ENCODE data around the gene TECRL. TPM values are rescaled to one million over a fixed set of nuclear protein-coding genes. Genes with fewer than 3 reads are reported as not detected.

TECRL gene
- total and polyA plus RNA-seq, 2 of the 4 experiments (the other 2 are of a cell fraction) = not detected

- no peaks in the 10 kb centered on the region for H3K79me1 ChIP-seq (ENCODE audit: low read depth in 1 of 2, low read length in 2 of 2)
- H2BK5ac ChIP-seq (ENCODE audit: low read depth, low read length, poor library complexity, severe bottlenecking) = no peak overlapping the region
- no peak overlapping the region for H3K14ac ChIP-seq (replicated peaks; ENCODE audit: low read depth, low read length)
- H4K5ac ChIP-seq (ENCODE audit: low read depth, low read length) = no peak overlapping the region
- no TSS peak for BruUV-seq (replicated peaks)
- no peaks in the 10 kb centered on the region for H3K36me3 ChIP-seq (ENCODE audit: control insufficient read depth, insufficient read depth, low read length)
- in situ Hi-C loops (cut with MboI; ENCODE audit: low sequenced_read_pairs) (no loop called here), intact Hi-C loops (cut with micrococcal nuclease) (no loop called here), dilution Hi-C loops (cut with HindIII; ENCODE audit: low sequenced_read_pairs, unreplicated experiment) (no loop called here)
- DNase-seq (no peak), ATAC-seq (ENCODE audit: low read depth) (no peak)
- no peak overlapping the region for H2AFZ ChIP-seq (replicated peaks; ENCODE audit: low read length, poor library complexity)
- H3K9ac ChIP-seq (ENCODE audit: low read depth, low read length) = no peak overlapping the region
- H3K27ac ChIP-seq (ENCODE audit: insufficient read depth, low read length) = no peak overlapping the region
- ChIA-PET POLR2A (ENCODE audit: unreplicated experiment) (no interaction called here), CTCF (no interaction called here)
- H3K4me1 ChIP-seq (ENCODE audit: control insufficient read depth, insufficient read depth, low read length) = no peaks in the 10 kb centered on the region
- H2AK5ac ChIP-seq (ENCODE audit: low read depth, low read length) = no peak overlapping the region
- no peak overlapping the region for H3K4me2 ChIP-seq (ENCODE audit: low read depth, low read length)
- H4K91ac ChIP-seq (ENCODE audit: insufficient read depth, low read depth, low read length) = no peak overlapping the region
- H4K20me1 ChIP-seq (ENCODE audit: insufficient read depth, low read length) = no peaks in the 10 kb centered on the region
- H2AK9ac ChIP-seq (replicated peaks; ENCODE audit: low read depth, low read length, poor library complexity) = no peak overlapping the region
- no peak overlapping the region for H3K4me3 ChIP-seq (ENCODE audit: insufficient read depth, low read depth, low read length)
- no peak overlapping the region for H3K23ac ChIP-seq (ENCODE audit: low read depth, low read length)
- H3K27me3 ChIP-seq (ENCODE audit: control insufficient read depth, insufficient read depth, low read length) = no peaks in the 10 kb centered on the region
- no peak for TF ChIP-seq USF2 (IDR thresholded peaks at IDR 0.05; ENCODE audit: low read depth, low read length)
- no peak for TF ChIP-seq BHLHE40 (IDR thresholded peaks at IDR 0.05; ENCODE audit: low read depth, low read length)
- TF ChIP-seq CTCF (conservative IDR thresholded peaks at IDR 0.05; ENCODE audit: low read depth, low read length) = no peak
- TF ChIP-seq FOS (IDR thresholded peaks at IDR 0.05; ENCODE audit: low read depth, low read length) = no peak
- TF ChIP-seq MXI1 (IDR thresholded peaks at IDR 0.05; ENCODE audit: borderline replicate concordance, low read depth, low read length) = no peak
- no peak for TF ChIP-seq NFE2L2 (IDR thresholded peaks at IDR 0.05; ENCODE audit: low read depth, low read length)
- no peak for TF ChIP-seq MAFK (IDR thresholded peaks at IDR 0.05; ENCODE audit: low read depth, low read length)
- no peak for TF ChIP-seq MAZ (IDR thresholded peaks at IDR 0.05; ENCODE audit: borderline replicate concordance, low read depth, low read length)
- TF ChIP-seq RCOR1 (IDR thresholded peaks at IDR 0.05; ENCODE audit: insufficient replicate concordance, low read length) = no peak
- no peak for TF ChIP-seq ELK1 (IDR thresholded peaks at IDR 0.05; ENCODE audit: borderline replicate concordance, low read depth, low read length)
- no peak for TF ChIP-seq CHD1 (IDR thresholded peaks at IDR 0.05; ENCODE audit: low read depth, low read length)
- no peak for TF ChIP-seq CEBPB (IDR thresholded peaks at IDR 0.05; ENCODE audit: low read depth, low read length)
- no peak for TF ChIP-seq RFX5 (IDR thresholded peaks at IDR 0.05; ENCODE audit: low read depth, low read length)
- no peak overlapping the region for H3K56ac ChIP-seq (ENCODE audit: extremely low read depth, insufficient read depth, low read length)
- H2BK20ac ChIP-seq (ENCODE audit: low read depth, low read length) = no peak overlapping the region
- no peak overlapping the region for H3K18ac ChIP-seq (ENCODE audit: low read depth, low read length)
- H3K4ac ChIP-seq (ENCODE audit: low read depth, low read length) = no peak overlapping the region
- H3K9me3 ChIP-seq (ENCODE audit: control insufficient read depth, insufficient read depth, low read length) = no peaks in the 10 kb centered on the region
- H2BK120ac ChIP-seq (ENCODE audit: low read depth, low read length) = no peak overlapping the region
- H4K8ac ChIP-seq (ENCODE audit: low read depth in 2 of 2, low read length in 2 of 2) = no peak overlapping the region
- no peaks in the 10 kb centered on the region for H3K9me1 ChIP-seq (ENCODE audit: insufficient read depth, low read length)
- no peak overlapping the region for H2BK15ac ChIP-seq (ENCODE audit: low read depth, low read length)
Measured at GRCh38 chr4:64250488-64250887, 158.8 kb downstream of the TECRL start.
